Tongue (tissue), 2 donors: Measurements from ENCODE around the gene KLB. TPM values are rescaled to one million over a fixed set of nuclear protein-coding genes. Genes with fewer than 3 reads are reported as not detected.
"Not testable (repeated sequence)": the region's sequence is repeated elsewhere in the genome, so short reads cannot be mapped to it uniquely, and the experiment has no call there.

Experiments
- DNase-seq: peaks from one replicate; pipeline ENCODE4 v3.0.0-alpha.2; 2015
- total RNA-seq: library from RNA; depleted of rRNA; stranded (reverse); fragments of >200 nt; gene quantifications from one replicate; pipeline ENCODE4 v1.2.3, GENCODE V29; 2014

The KLB gene
- total RNA-seq, 1 donor from 2014 or later: not detected

GRCh38 chr4:39427520-39428114, 20.9 kb downstream of the KLB start:
- DNase-seq: no peak

DNA sequence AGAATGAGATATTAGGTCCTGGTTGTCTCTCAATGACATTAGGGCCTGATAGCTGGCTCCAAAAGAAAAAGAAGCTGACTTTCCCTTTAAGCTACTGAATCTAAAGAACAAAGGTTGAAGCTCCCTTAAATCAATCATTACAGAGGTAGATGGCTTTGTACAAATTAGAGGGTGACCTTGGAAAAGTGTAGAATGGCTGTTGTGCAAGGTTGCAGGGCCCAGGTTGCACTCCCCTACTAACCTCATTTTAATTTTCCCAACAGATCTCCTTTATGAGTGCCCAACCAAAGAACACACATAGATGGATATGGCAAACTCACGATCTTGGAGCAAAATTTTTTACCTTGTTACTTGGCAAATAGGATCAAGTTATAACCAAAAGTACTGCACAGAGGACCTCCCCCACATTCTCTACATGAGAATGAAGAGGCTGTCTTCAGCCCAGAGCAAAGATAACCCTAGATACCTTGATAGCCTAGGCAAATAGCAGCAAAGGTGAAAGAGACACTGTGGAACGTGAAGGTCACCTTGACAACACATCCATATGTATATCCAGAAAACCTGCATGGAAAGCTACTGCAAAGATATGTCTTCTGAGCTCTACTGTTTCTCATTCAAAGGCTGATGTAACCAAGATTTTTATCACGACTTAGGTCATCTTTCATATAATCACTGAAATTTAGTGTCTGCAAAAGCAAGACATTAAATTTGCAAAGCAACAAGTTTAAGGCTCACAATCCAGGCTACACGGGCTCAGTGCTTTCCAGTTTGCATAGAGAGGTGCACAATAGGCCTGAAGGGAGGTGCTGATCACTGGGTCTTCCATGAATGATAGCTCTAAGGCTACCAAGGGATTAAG, 23.0 kb downstream of the KLB start:
- DNase-seq: no peak

DNA sequence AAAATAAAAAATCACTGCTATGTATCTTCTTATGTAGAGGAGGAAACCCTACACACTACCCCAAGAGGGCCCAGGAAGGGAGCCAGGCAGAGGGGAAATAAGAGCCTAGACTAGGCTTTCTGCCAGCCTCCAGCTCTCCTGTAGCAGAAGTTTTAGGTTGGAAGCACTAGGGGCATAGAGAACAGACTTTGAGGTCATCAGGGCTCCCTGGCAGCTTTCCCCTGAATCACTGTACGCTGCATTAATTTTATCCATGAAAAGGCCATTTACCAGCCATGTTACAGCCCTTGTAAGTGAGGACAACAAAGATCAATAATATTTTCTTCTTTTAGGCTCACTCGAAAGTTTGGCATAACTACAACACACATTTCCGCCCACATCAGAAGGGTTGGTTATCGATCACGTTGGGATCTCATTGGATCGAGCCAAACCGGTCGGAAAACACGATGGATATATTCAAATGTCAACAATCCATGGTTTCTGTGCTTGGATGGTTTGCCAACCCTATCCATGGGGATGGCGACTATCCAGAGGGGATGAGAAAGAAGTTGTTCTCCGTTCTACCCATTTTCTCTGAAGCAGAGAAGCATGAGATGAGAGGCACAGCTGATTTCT, 27.3 kb downstream of the KLB start:
- no peak for DNase-seq

DNA sequence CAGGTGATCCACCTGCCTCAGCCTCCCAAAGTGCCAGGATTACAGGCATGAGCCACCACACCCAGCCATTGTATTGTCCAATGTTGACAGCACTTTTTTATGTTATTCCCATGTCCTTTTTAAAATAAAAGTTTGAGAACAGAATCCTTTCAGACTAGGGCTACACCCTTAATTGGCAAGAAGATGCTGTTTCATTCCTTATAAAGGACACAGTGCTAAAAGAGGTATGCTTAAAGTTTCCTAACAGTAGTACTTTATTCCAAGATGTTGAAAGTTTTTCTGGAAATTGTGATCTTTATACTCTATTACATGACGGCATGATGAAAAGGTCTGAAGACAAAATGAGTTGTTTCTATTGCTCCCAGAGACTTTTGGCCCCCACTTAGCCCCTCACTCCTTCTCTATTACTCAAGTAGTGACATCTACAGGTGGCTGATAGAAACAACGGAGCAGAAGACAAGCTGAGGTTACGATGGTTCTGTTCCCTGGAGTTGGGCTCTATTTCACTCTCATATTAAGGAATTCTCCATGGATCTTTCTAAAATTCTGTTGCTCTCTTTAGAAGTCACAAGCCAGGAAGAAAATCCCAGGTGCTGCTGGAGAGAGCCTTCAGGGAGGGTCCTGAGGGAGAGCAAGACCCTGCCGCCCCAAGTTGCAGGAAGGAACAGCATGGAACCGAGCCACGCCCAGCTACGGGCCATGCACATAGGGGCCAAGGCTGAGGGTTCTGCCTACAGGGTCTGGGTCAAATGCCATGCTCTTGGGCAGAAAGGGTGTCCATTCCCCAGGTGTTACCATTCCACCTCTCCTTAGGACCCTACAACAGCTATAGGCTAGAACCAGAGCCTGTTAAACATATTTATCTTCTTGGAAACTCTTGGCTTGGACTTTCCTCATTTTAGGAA, 29.2 kb downstream of the KLB start:
- no peak for DNase-seq

DNA sequence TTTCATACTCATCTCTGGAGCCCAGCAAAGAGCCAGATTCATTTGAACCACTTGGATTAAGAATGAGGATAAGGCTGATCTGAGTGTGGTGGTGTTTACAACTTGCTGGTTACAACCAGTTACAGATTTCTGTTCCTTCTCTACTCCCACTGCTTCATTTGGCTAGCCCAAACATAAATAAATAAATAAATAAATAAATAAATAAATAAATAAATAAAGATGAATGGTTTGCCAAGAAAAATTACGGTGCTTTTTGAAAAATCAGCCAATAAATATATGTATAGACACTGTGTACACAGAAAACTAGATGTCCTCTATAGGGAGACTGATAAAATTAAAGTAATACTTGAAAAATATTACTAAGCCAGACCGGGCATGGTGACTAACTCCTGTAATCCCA, 34.9 kb downstream of the KLB start:
- DNase-seq: no peak

DNA sequence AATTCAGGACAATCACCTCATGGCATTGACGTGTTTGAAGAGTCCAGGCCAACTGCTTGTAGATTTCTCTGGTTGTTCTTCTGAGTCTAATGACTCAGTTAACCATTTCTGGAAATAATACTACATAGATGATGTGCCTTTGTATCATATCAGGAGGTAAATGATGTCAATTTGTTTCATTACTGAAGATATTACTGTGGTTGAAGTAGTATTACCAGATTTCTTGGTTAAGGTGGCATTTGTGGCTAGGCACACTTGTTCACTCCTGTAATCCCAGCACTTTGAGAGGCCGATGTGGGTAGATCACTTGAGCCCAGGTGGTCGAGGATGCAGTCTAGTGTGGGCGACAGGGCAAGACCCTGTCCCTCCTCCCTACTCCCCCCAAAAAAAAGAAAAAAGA, 36.3 kb downstream of the KLB start:
- no peak for DNase-seq

- DNase-seq: no peak
Observed at GRCh38 chr4:39446483-39446841, 39.7 kb downstream of the KLB start.

DNA sequence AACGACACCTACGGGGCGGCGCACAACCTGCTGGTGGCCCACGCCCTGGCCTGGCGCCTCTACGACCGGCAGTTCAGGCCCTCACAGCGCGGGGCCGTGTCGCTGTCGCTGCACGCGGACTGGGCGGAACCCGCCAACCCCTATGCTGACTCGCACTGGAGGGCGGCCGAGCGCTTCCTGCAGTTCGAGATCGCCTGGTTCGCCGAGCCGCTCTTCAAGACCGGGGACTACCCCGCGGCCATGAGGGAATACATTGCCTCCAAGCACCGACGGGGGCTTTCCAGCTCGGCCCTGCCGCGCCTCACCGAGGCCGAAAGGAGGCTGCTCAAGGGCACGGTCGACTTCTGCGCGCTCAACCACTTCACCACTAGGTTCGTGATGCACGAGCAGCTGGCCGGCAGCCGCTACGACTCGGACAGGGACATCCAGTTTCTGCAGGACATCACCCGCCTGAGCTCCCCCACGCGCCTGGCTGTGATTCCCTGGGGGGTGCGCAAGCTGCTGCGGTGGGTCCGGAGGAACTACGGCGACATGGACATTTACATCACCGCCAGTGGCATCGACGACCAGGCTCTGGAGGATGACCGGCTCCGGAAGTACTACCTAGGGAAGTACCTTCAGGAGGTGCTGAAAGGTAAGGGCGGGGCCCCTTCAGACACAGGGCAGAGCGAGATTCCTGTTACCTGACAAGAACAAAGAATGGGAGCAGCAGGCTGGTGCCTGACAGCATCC, 40.3 kb downstream of the KLB start:
- peak; percentile 65 for DNase-seq

- no peak for DNase-seq
Observed at GRCh38 chr4:39450618-39451017, 43.9 kb downstream of the KLB start.

DNA sequence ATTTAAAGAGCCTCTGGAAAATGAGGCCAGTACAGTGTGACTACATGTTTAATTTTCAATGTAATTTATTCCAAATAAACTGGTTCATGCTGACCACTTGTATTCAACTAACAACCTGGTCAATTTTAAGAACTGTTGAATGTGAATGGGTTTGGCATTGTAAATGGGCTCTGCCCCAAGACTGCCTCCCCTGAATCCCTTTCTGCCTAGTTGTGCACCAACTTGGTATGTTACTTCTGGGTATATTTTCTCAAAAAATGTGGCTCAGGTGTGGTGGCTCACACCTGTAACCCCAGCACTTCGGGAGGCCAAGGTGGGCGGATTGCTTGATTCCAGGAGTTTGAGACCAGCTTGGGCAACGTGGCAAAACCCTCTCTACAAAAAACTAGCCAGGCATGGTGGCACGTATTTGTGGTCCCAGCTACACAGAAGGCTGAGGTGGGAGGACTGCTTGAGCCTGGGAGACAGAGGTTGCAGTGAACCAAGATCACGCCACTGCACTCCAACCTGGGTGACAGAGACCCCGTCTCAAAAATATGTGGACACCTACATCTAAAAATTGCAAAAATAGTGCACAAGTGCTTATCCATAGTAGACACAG, 44.8 kb downstream of the KLB start:
- DNase-seq: no peak

DNA sequence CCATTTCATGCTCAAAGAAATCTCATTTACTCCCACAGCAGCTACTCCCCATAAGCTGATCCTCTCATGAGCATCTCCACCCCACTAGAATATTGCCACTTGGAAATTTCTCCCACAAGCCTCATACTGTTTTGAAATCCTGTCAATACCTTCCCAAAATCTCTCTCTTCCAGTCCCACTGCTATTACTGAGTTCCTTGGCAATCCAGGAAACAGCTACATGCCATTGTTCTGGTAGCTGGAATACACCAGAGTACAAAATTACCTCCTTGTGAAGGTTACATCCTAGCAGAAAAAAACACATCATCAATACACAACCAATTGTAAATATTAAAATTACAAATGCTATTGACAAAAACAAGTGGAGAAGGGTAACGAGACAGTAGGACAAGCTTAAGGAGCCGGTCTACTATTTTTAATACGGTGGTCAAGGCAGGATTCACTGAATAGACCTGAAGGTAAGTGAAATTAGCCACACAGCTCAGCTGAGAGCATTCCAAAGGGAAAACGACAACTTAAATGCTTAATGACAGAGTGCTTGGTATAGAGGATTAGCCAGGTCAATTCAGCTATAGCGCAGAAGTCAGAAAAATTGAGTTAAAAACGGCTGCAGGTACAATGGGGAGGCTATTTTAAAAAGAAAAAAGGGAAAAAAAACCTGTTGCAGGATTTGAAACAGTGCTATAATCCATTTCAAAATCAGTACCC, 45.6 kb downstream of the KLB start:
- no peak for DNase-seq

- DNase-seq: no peak
Observed at GRCh38 chr4:39452860-39453587, 46.3 kb downstream of the KLB start.

- DNase-seq: no peak
Observed at GRCh38 chr4:39453738-39454137, 47.0 kb downstream of the KLB start.

GRCh38 chr4:39455486-39455885, 48.8 kb downstream of the KLB start:
- no peak for DNase-seq

DNA sequence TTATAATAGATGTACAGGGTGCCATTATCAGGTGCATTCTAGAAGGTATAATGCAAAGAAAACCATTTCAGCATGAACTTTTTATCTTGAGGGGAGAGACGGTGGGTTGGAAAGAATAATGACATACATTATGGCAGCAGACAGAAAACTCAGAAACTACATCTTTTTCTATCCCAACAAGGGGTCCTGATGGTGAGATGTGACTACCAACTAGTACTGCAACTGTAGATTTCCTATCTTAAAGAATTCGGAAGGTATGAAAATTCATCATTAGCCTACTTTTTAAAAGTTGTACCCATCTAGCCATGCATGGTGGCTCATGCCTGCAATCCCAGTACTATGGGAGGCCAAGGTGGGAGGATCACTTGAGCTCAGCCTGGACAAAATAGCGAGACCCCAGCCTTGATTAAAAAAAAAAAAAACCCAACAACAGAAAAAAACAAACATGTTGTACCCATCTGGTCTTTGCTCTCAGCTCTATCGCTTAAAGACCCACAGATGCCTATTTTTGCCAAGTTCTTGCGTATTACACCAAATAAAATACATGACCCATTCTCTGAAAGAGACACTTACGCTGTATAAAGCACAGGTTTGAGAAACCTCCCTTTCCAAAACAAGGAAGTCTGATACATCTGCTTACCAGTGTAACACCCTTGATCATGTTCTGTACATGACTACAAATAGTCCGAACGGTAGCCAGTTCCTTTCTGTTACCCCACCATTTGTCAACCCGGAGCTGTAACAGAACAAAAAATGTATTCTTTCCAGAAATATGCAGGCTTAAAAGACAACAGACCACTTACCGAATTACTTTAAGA, 50.4 kb downstream of the KLB start:
- DNase-seq: no peak

- not testable (repeated sequence) for DNase-seq
Observed at GRCh38 chr4:39458161-39458504, 51.4 kb downstream of the KLB start.

DNA sequence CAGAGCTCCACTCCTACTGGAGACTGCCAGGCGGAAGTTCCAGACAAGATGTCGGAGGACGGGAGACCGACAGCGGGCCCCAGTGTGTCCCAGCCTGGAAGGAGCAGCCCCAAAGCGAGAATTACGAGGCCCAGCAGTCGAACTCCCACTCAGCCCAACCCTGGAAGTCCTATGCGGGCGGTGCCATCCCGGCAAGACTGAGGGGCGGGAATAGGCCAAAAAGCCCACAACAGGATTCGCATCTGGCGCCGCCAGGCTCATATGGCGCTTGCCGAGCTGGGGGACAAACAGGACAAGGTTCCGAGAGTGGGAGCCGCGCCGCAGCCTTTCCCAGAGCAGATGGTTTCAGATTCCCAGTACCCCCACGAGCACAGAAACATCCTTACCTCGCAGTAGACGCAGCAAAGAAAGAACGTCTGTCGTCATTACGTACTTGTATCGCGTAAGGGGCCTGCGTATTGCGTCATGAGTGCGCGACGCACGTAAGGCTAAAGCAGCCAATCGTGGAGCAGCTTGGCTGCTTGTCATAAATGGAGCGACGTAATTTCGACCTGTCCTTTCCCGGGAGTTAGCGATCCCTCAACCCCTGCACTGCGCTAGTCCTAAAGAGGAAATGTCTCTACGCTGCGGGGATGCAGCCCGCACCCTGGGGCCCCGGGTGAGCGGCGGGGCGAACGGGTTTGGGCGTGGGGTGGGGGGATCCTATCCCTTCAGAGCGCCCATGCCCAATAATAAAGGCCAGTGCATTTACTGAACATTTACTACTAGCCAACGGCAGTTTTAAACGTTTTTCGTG, 52.0 kb downstream of the KLB start, which contains the start of the genes LIAS and RPL9:
Gene LIAS, plus strand, starts transcription at position 552 of the 796 bp plus-strand sequence. Its CDS starts 62 bp downstream, at position 614.
Gene RPL9, minus strand, starts transcription at position 418 of the 796 bp plus-strand sequence. CDS start 483 bp downstream, outside the sequence.
- peak; percentile 99 for DNase-seq
